ENCODE data around the gene PPFIBP2.

The PPFIBP2 gene

GRCh38 chr11:7597620-7598019 lies 83.8 kb downstream of the PPFIBP2 start:
- ChIA-PET POLR2A (no interaction called here), CTCF (no interaction called here)
- DNase-seq (ENCODE audit: extremely low spot score), result no peak
- no peak for TF ChIP-seq CTCF (IDR thresholded peaks at IDR 0.05; ENCODE audit: control extremely low read depth, extremely low read depth, low read depth, missing control alignments)

GRCh38 chr11:7599209-7599608 lies 85.4 kb downstream of the PPFIBP2 start:
- TF ChIP-seq CTCF (IDR thresholded peaks at IDR 0.05; ENCODE audit: control extremely low read depth, extremely low read depth, low read depth, missing control alignments), result no peak
- no peak for DNase-seq (ENCODE audit: extremely low spot score)
- CTCF ChIA-PET, result no interaction called here
- POLR2A ChIA-PET, result no interaction called here

- ChIA-PET POLR2A (no interaction called here), CTCF (interaction anchor here (0.7 to 1.3 kb wide), 3 partner anchors 8 to 247 kb away, joined by 3 to 4 read pairs (median 3); no protein-coding TSS in a partner anchor)
- DNase-seq (ENCODE audit: extremely low spot score), result no peak
- no peak for TF ChIP-seq CTCF (IDR thresholded peaks at IDR 0.05; ENCODE audit: control extremely low read depth, extremely low read depth, low read depth, missing control alignments)
Measured at GRCh38 chr11:7600205-7600775, 86.5 kb downstream of the PPFIBP2 start.

GRCh38 chr11:7603031-7603781 lies 89.4 kb downstream of the PPFIBP2 start:
- ChIA-PET POLR2A (interaction anchor here (0.6 kb wide), 1 partner anchor 14 kb away, joined by 4 read pairs; no protein-coding TSS in a partner anchor), CTCF (interaction anchor here (1.1 to 2.9 kb wide), 5 partner anchors 9 to 18 kb away, joined by 3 to 8 read pairs (median 6); no protein-coding TSS in a partner anchor)
- no peak for TF ChIP-seq CTCF (IDR thresholded peaks at IDR 0.05; ENCODE audit: control extremely low read depth, extremely low read depth, low read depth, missing control alignments)
- no peak for DNase-seq (ENCODE audit: extremely low spot score)

- POLR2A ChIA-PET, result no interaction called here
- no peak for TF ChIP-seq CTCF (IDR thresholded peaks at IDR 0.05; ENCODE audit: control extremely low read depth, extremely low read depth, low read depth, missing control alignments)
- no peak for DNase-seq (ENCODE audit: extremely low spot score)
Measured at GRCh38 chr11:7604331-7604955, 90.6 kb downstream of the PPFIBP2 start.

GRCh38 chr11:7605186-7605943 lies 91.6 kb downstream of the PPFIBP2 start:
- POLR2A ChIA-PET, result no interaction called here

More at GRCh38 chr11:7604331-7604955, 90.6 kb downstream of the PPFIBP2 start:
- CTCF ChIA-PET, result no interaction called here

More at GRCh38 chr11:7605186-7605943, 91.6 kb downstream of the PPFIBP2 start:
- no peak for TF ChIP-seq CTCF (IDR thresholded peaks at IDR 0.05; ENCODE audit: control extremely low read depth, extremely low read depth, low read depth, missing control alignments)
- CTCF ChIA-PET, result interaction anchor here (1.2 to 1.5 kb wide), 2 partner anchors 12 to 16 kb away, joined by 6 to 7 read pairs; no protein-coding TSS in a partner anchor
- no peak for DNase-seq (ENCODE audit: extremely low spot score)
